ENCODE measurements around the gene CPSF6.
"Not testable (repeated sequence)": the region's sequence is repeated elsewhere in the genome, so short reads cannot be mapped to it uniquely, and the experiment has no call there.

The CPSF6 gene

DNA sequence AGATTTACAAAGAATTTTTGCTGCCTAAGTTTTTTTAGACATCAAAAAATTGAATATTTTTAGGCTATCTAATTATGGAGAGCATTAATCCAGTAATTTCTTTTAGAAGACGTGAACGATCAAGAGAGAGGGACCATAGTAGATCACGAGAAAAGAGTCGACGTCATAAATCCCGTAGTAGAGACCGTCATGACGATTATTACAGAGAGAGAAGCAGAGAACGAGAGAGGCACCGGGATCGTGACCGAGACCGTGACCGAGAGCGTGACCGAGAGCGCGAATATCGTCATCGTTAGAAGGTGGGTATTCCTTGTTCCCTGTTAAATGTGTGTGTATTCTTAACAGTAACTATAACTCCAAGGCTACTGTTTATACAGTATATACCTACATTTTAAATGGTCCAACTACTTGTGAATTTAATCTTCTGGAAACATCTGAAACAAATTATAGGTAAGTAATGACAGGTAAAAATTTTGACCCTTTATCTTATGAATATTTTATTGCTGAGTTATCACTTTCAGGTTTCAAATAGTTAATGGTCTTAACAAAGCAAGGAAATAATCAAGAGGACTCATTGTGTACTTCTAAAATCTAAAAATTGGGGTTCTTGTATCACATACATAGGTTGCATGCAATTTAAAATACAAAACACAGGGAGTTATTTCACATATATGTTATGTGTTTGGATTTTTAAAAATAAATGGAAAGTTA lies 23.1 kb downstream of the CPSF6 start:
- DNase-seq, result no peak

DNA sequence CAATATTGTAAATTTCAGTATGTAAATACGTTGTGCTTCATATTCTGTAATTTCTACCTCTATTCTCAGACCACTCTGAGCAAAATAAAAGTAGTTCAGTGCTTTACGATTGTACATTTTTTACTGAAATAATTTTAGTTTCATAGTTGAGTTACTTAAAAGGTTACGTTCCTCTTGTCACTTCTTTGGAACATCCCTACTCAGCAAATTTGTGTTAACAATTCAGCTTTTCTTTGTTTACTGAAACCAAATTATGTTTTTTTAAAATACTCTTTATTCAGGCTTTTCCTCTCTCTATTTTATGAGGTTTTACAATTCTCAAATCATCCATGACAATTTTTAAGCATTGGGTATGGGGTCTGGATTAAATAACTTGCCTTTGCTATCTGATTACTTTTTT lies 25.8 kb downstream of the CPSF6 start:
- DNase-seq, result no peak

- not testable (repeated sequence) for DNase-seq
These were observed 26.3 kb downstream of the CPSF6 start for GRCh38 chr12:69265633-69266032.

DNA sequence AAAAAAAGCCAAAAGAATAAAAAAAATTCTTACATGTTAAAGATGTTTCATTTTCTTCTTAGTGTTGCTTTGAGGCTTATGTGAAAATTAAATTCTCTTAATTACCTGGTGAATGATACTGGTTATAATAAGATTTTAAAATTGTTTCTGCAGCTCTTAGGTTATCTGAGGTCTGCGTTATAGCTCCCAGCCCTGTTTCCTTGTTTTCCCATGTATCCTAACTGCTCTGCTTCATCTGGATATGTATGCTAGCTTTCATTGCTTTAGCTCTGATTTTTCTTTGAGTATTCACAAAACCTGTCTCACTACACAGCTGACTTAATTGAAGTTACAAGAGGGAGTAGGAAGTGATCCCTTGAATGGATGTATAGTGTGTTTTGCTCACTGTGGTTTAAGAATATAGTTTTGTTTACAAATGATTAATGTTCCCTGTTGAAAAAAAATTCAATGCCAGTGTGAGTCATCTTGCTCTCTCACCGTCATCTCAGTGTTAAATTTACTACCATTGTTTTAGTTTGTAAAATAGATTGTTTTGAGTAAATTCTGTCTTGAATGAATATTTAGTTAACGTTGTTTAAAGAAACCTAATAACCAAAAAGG lies 26.8 kb downstream of the CPSF6 start:
- DNase-seq, result no peak

DNA sequence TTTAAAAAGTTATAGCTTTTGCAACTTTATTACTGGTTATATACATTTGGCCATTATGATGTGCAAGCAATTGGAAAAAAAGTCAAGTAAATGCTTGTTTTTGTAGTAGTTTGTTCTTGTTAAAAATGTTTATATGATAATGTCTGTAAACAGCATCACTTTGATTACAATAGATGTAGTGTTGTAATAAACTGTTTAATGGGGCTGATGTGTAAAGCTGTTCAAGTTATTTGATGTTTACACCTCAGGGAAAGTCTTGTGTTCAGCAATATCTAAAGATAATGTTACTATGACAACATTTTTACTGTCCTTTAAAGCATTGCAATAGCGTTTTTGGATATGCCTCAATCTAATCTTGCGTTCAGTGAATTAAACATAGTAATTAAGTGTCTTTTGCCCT lies 30.4 kb downstream of the CPSF6 start:
- DNase-seq, result no peak

- DNase-seq, result no peak
These were observed 33.1 kb downstream of the CPSF6 start for GRCh38 chr12:69272511-69272910.

DNA sequence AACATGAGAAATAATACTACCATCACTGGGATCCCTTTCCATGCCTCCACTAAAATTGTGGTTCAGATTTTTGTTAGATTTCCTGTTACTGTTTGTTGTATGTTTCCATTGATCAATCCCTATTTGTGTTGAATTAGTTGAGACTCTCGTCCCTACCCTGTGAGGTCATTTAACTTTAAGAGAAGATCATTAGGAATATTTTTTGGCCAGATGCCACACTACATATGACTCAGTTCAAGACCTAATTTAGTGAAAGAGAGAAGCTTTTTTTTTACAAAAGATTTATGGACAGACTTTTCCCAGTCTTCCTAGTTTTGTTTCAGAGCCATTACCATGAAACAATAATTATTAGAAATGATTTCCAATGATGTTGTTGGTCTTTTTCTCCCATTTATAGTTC lies 35.5 kb downstream of the CPSF6 start:
- no peak for DNase-seq

- DNase-seq, result no peak
These were observed 36.1 kb downstream of the CPSF6 start for GRCh38 chr12:69275471-69275891.

GRCh38 chr12:69278814-69279782 lies 39.7 kb downstream of the CPSF6 start:
- DNase-seq, result no peak

- no peak for DNase-seq
These were observed 44.8 kb downstream of the CPSF6 start for GRCh38 chr12:69284131-69284530.

GRCh38 chr12:69287556-69287955 lies 48.2 kb downstream of the CPSF6 start:
- DNase-seq, result no peak

DNA sequence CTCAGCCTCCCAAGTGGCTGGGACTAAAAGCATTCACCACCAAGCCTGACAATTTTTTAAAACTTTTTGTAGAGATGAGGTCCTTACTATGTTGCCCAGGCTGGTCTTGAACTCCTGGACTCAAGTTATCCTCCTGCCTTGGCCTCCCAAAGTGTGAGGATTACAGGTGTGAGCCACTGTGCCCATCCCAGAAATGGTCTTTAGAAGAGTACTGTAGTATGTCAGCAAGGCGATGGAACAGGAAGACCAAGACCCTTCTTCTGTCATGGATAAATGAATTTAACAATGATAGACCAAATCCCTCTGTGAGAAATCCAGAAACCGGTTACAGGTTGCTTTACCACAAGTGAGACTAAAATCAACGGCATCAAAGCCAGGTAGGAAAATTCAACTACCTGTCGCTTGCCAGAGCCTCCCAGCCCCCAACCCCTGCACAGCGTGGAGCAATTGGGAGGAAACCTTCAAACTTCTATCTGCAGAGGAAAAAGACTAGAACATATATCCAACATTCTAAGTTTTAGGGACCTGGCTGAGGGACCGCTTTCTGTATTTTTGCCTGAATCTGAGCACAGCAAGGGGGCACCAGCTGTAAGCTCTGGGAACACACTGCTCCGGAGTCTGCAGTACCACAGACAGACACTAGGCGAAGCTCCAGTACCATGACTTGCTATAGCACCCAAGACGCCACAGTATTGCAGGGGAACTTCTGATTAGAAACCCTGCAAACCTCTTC lies 51.3 kb downstream of the CPSF6 start:
- DNase-seq, result no peak

DNA sequence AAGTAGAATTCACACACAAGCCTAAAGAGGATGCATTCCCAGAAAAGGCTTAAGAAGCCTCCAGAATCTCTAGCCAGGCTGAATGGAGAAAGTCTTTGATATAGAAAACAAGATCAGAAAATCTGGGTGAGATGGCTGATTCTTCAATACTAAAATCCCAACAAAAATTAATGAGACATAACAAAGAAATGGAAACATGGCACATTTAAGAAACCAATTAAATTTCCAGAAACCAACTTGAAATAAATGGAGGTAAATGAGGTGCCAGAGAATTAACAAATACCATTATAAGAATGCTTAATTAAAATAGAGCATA lies 51.9 kb downstream of the CPSF6 start:
- DNase-seq, result no peak

GRCh38 chr12:69298133-69298532 lies 58.8 kb downstream of the CPSF6 start:
- no peak for DNase-seq

- no peak for DNase-seq
These were observed 59.6 kb downstream of the CPSF6 start for GRCh38 chr12:69298947-69299346.

DNA sequence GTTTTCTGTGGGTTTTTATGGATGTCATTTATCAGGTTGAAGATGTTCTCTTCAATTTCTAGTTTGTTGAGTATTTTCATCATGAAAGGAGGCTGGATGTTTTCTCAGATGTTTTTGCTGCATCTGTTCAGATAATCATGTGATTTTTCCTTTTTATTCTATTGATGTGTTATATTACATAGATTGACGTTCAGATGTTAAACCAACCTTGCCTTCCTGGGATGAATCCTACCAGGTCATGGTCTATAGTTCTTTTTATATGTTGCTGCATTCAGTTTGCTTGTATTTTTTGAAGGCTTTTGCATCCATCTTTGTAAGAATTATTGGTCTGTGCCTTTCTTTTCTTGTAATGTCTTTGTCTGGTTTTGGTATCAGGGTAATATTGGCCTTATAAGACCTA lies 64.9 kb downstream of the CPSF6 start:
- DNase-seq, result no peak

GRCh38 chr12:69309461-69309860 lies 70.1 kb downstream of the CPSF6 start:
- DNase-seq, result no peak

DNA sequence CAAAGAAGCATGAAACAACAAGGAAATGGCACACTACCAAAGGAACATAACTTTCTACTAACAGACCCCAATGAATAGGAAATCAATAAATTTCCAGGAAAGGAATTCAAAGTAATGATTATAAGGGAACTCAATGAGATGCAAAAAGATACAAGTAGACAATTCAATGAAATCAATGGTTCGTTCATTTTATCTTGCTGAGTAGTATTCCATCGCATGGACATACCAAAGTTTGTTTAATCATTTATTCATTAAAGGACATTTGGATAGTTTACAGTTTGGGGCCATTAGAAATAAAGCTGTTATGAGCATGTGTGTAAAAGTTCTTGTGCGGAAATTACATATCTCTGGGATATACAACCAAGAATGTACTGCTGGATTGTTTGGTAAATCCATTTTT lies 73.8 kb downstream of the CPSF6 start:
- no peak for DNase-seq

DNA sequence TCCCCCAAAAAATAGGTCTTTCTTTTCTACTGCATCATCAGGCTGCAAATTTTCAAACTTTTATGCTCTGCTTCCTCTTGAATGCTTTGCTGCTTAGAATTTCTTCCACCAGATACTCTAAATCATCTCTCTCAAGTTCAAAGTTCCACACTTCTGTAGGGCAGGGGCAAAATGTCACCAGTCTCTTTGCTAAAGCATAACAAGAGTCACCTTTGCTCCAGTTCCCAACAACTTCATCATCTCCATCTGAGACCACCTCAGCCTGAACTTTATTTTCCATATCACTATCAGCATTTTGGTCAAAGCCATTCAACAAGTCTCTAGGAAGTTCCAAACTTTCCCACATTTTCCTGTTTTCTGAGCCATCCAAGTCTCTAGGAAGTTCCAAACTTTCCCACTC lies 77.4 kb downstream of the CPSF6 start:
- DNase-seq, result not testable (repeated sequence)

GRCh38 chr12:69317233-69317632 lies 77.9 kb downstream of the CPSF6 start:
- DNase-seq, result not testable (repeated sequence)

- no peak for DNase-seq
These were observed 78.9 kb downstream of the CPSF6 start for GRCh38 chr12:69318225-69318624.

- no peak for DNase-seq
These were observed 82.0 kb downstream of the CPSF6 start for GRCh38 chr12:69321351-69321750.
